ENCODE data around the gene PTTG1IP.

DNA sequence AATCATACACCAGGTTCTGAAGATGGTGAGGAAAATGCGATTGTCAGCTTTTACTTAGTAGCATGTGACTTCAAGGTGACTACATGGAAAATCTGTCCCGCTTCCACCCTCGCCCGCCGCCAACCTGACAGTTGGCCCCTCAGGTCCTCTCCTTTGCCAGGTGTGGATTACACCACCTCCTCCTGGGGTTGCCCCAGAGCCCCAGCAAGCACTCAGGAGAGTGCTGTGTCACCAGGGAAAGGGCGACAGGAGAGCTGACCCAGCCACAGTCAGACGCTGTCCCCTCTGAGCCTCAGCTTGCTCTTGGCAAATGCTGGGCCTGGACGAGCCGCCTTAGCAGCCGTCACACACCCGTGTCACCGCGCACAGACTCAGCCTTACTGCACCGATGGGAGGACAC lies 17.9 kb downstream of the PTTG1IP start:
- TF ChIP-seq, protein P1, sequence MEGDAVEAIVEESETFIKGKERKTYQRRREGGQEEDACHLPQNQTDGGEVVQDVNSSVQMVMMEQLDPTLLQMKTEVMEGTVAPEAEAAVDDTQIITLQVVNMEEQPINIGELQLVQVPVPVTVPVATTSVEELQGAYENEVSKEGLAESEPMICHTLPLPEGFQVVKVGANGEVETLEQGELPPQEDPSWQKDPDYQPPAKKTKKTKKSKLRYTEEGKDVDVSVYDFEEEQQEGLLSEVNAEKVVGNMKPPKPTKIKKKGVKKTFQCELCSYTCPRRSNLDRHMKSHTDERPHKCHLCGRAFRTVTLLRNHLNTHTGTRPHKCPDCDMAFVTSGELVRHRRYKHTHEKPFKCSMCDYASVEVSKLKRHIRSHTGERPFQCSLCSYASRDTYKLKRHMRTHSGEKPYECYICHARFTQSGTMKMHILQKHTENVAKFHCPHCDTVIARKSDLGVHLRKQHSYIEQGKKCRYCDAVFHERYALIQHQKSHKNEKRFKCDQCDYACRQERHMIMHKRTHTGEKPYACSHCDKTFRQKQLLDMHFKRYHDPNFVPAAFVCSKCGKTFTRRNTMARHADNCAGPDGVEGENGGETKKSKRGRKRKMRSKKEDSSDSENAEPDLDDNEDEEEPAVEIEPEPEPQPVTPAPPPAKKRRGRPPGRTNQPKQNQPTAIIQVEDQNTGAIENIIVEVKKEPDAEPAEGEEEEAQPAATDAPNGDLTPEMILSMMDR (IDR thresholded peaks at IDR 0.05), result no peak
- TF ChIP-seq ZFX (IDR thresholded peaks at IDR 0.05; ENCODE audit: borderline replicate concordance), result no peak

Data from 22Rv1 (cell line).